Liver (tissue), 9 donors: ENCODE data around the gene IMPA2. TPM values are rescaled to one million over a fixed set of nuclear protein-coding genes. Genes with fewer than 3 reads are reported as not detected.

Experiments
- DNase-seq: peaks from one replicate; pipeline ENCODE4 v3.0.0-alpha.2; 2017; ENCODE audit warnings: low spot score
- H3K27ac ChIP-seq, 2 donors: one replicate each; pipeline ENCODE4 v1.7.0; 2013; ENCODE audit warnings: inconsistent platforms in 2 of 2, low read length in 2 of 2, control low read depth in 1 of 2, low read depth in 1 of 2, mild to moderate bottlenecking in 1 of 2
- H3K27me3 ChIP-seq, 4 donors: one replicate each; pipeline versions ENCODE4 v1.6.1 to v1.7.0; 2013; ENCODE audit warnings: low read length in 3 of 4, inconsistent platforms in 1 of 4, mild to moderate bottlenecking in 1 of 4, moderate library complexity in 1 of 4; ENCODE audit not compliant: control insufficient read depth in 4 of 4, insufficient read depth in 4 of 4
- H3K36me3 ChIP-seq, 4 donors: one replicate each; pipeline versions ENCODE4 v1.6.1 to v1.7.0; 2013; ENCODE audit warnings: low read length in 3 of 4, mild to moderate bottlenecking in 3 of 4, low read depth in 1 of 4, moderate library complexity in 1 of 4; ENCODE audit not compliant: control insufficient read depth in 4 of 4, insufficient read depth in 3 of 4
- H3K4me1 ChIP-seq, 4 donors: one replicate each; pipeline versions ENCODE4 v1.6.1 to v1.7.0; 2013; ENCODE audit warnings: low read length in 3 of 4, mild to moderate bottlenecking in 3 of 4, moderate library complexity in 1 of 4; ENCODE audit not compliant: control insufficient read depth in 4 of 4, insufficient read depth in 4 of 4
- H3K4me3 ChIP-seq, 3 donors: one replicate each; pipeline versions ENCODE4 v1.6.1 to v1.7.0; 2013; ENCODE audit warnings: low read length in 3 of 3, control low read depth in 1 of 3, low read depth in 1 of 3, mild to moderate bottlenecking in 1 of 3
- H3K9ac ChIP-seq, 2 donors: one replicate each; pipeline ENCODE4 v1.7.0; 2013; ENCODE audit warnings: low read length in 2 of 2, mild to moderate bottlenecking in 2 of 2, moderate library complexity in 2 of 2, control low read depth in 1 of 2, low read depth in 1 of 2
- H3K9me3 ChIP-seq, 4 donors: one replicate each; pipeline versions ENCODE4 v1.6.1 to v1.7.0; 2013; ENCODE audit warnings: low read length in 3 of 4; ENCODE audit not compliant: control insufficient read depth in 4 of 4
- ATF3 ChIP-seq: IDR thresholded peaks from 2 replicates; pipeline ENCODE4 v1.6.1; 2016; ENCODE audit warnings: antibody characterized with exemption
- CTCF ChIP-seq: fragments of 150-350 bp; IDR thresholded peaks from 2 replicates; pipeline ENCODE4 v1.5.1; 2017; ENCODE audit warnings: improper control_type of control experiment, low read depth, low read length; ENCODE audit not compliant: missing input control
- EGR1 ChIP-seq, 2 donors: IDR thresholded peaks; 2 replicates each; pipeline ENCODE4 v1.6.1; 2016 to 2018; ENCODE audit warnings: antibody characterized with exemption in 2 of 2, low read depth in 2 of 2
- FOXA1 ChIP-seq: IDR thresholded peaks from 2 replicates; pipeline ENCODE4 v1.6.1; 2016; ENCODE audit warnings: antibody characterized with exemption
- GABPA ChIP-seq, 2 donors: IDR thresholded peaks in 1 of 2; conservative IDR thresholded peaks in 1 of 2; 2 replicates each; pipeline ENCODE4 v1.6.1; 2016; ENCODE audit warnings: antibody characterized with exemption in 2 of 2, mild to moderate bottlenecking in 1 of 2, moderate library complexity in 1 of 2
- HNF4A ChIP-seq, 2 donors: conservative IDR thresholded peaks; 2 replicates each; pipeline ENCODE4 v1.6.1; 2016; ENCODE audit warnings: antibody characterized with exemption in 2 of 2, mild to moderate bottlenecking in 2 of 2
- HNF4G ChIP-seq: IDR thresholded peaks from 2 replicates; pipeline ENCODE4 v1.6.1; 2016; ENCODE audit warnings: antibody characterized with exemption
- JUND ChIP-seq, 2 donors: IDR thresholded peaks; 2 replicates each; pipeline ENCODE4 v1.6.1; 2016; ENCODE audit warnings: antibody characterized with exemption in 2 of 2
- MAX ChIP-seq: IDR thresholded peaks from 2 replicates; pipeline ENCODE4 v1.6.1; 2016; ENCODE audit warnings: antibody characterized with exemption
- NR2F2 ChIP-seq: IDR thresholded peaks from 2 replicates; pipeline ENCODE4 v1.6.1; 2016; ENCODE audit warnings: antibody characterized with exemption
- RAD21 ChIP-seq, 2 donors: IDR thresholded peaks; 2 replicates each; pipeline ENCODE4 v1.6.1; 2016; ENCODE audit warnings: antibody characterized with exemption in 2 of 2, mild to moderate bottlenecking in 2 of 2
- REST ChIP-seq: IDR thresholded peaks from 2 replicates; pipeline ENCODE4 v1.6.1; 2016; ENCODE audit warnings: antibody characterized with exemption, mild to moderate bottlenecking
- RXRA ChIP-seq, 2 donors: IDR thresholded peaks; 2 replicates each; pipeline ENCODE4 v1.6.1; 2017 to 2018; ENCODE audit warnings: antibody characterized with exemption in 2 of 2, mild to moderate bottlenecking in 1 of 2
- SP1 ChIP-seq: IDR thresholded peaks from 2 replicates; pipeline ENCODE4 v1.6.1; 2018; ENCODE audit warnings: antibody characterized with exemption, mild to moderate bottlenecking
- TAF1 ChIP-seq: conservative IDR thresholded peaks from 2 replicates; pipeline ENCODE4 v1.6.1; 2016; ENCODE audit warnings: antibody characterized with exemption, mild to moderate bottlenecking
- YY1 ChIP-seq: IDR thresholded peaks from 2 replicates; pipeline ENCODE4 v1.6.1; 2016; ENCODE audit warnings: antibody characterized with exemption, mild to moderate bottlenecking
- ZBTB33 ChIP-seq: IDR thresholded peaks from 2 replicates; pipeline ENCODE4 v1.6.1; 2016; ENCODE audit warnings: antibody characterized with exemption
- WGBS: extraction: QIAGEN DNeasy Blood & Tissue Kit; methylation state at CpG from one replicate; pipeline ENCODE4 v1.1.7; 2013; 5-methylcytosine and 5-hydroxymethylcytosine counted together
- polyA plus RNA-seq, 2 donors: library from polyadenylated mRNA; stranded (reverse) in 1 of 2; unstranded in 1 of 2; fragments of 200-250 nt in 1 of 2; fragments of >200 nt in 1 of 2; fragmentation: Nextera tagmentation in 1 of 2; extraction: Ambion mirVana in 1 of 2; gene quantifications; one replicate each; pipeline versions ENCODE4 v1.2.1 to v1.2.3, GENCODE V29; 2013 to 2015
- total RNA-seq, 2 donors: library from RNA; depleted of rRNA; stranded (reverse); fragments of >200 nt; gene quantifications; one replicate each; pipeline ENCODE4 v1.2.3, GENCODE V29; 2014
- donor health status: healthy.
- donor health status: healthy.
- donor health status: healthy.
- donor health status: healthy.
- donor health status: healthy.

IMPA2 gene
- total and polyA plus RNA-seq, 4 donors = 27.5 to 55.8 (median 48.2) TPM

- no peak overlapping the region for H3K27ac ChIP-seq
- WGBS = 88% methylated on average over 14 of the region's 14 CpGs
- no peaks in the 10 kb centered on the region for H3K36me3 ChIP-seq
- no peaks in the 10 kb centered on the region for H3K4me1 ChIP-seq
- no peaks in the 10 kb centered on the region for H3K9me3 ChIP-seq
- H3K9ac ChIP-seq = no peak overlapping the region
- no peak overlapping the region for H3K4me3 ChIP-seq
- TF ChIP-seq TAF1 = no peak
- no peak for TF ChIP-seq ATF3
- TF ChIP-seq FOXA1 = no peak
- TF ChIP-seq REST = no peak
- TF ChIP-seq GABPA (IDR thresholded peaks at IDR 0.05 in 1 of 2, conservative IDR thresholded peaks at IDR 0.05 in 1 of 2) = no peak
- no peak for TF ChIP-seq RXRA (IDR thresholded peaks at IDR 0.05)
- TF ChIP-seq ZBTB33 = no peak
- no peak for TF ChIP-seq CTCF
- TF ChIP-seq HNF4G = no peak
- no peak for TF ChIP-seq JUND (IDR thresholded peaks at IDR 0.05)
- no peak for TF ChIP-seq MAX
- no peak for TF ChIP-seq YY1
- TF ChIP-seq EGR1 (IDR thresholded peaks at IDR 0.05; ENCODE audit: low read depth in 2 of 2) = no peak
- TF ChIP-seq SP1 = no peak
- TF ChIP-seq HNF4A (conservative IDR thresholded peaks at IDR 0.05) = no peak
- H3K27me3 ChIP-seq = no peaks in the 10 kb centered on the region
- no peak for DNase-seq
Observed at GRCh38 chr18:12056884-12057402, 75.6 kb downstream of the IMPA2 start.

- Histone ChIP-seq H3K9ac (no peak overlapping the region), H3K27ac (no peak overlapping the region), H3K27me3 (no peaks in the 10 kb centered on the region), H3K9me3 (no peaks in the 10 kb centered on the region), H3K36me3 (no peaks in the 10 kb centered on the region), H3K4me3 (no peak overlapping the region), H3K4me1 (no peaks in the 10 kb centered on the region)
- TF ChIP-seq YY1 (no peak), SP1 (no peak), JUND (IDR thresholded peaks at IDR 0.05) (no peak), ATF3 (no peak), NR2F2 (no peak), EGR1 (IDR thresholded peaks at IDR 0.05; ENCODE audit: low read depth in 2 of 2) (no peak), RAD21 (IDR thresholded peaks at IDR 0.05) (no peak), MAX (no peak)
- no peak for DNase-seq
- 84% methylated on average over 14 of the region's 14 CpGs for WGBS
Observed at GRCh38 chr18:12057419-12058039, 76.2 kb downstream of the IMPA2 start.
